Skeletal muscle cell (primary cell): Measurements from ENCODE around the gene HOXC10.

Experiments
- DNase-seq: peaks from one replicate; pipeline ENCODE4 v3.0.0-alpha.2; 2010; ENCODE audit warnings: low read depth
- H3K4me3 ChIP-seq: 2 replicates; pipeline ENCODE4 v1.5.1; 2011; ENCODE audit warnings: low read depth, mild to moderate bottlenecking, control low read depth, low read length, moderate library complexity

HOXC10 gene

GRCh38 chr12:54032627-54033100, 47.7 kb downstream of the HOXC10 start, which contains the start of gene HOXC5:
TSS of gene HOXC5 (plus strand) at chr12:54033050. CDS start at chr12:54033123, 73 bp downstream.
- H3K4me3 ChIP-seq: peak within 1 kb of the TSS; percentile 37
- DNase-seq: peak; percentile 61

- H3K4me3 ChIP-seq: peak overlapping the region; percentile 37
- no peak for DNase-seq
Measured at GRCh38 chr12:54033106-54033979, 48.4 kb downstream of the HOXC10 start.

- H3K4me3 ChIP-seq: peak overlapping the region; percentile 37
- no peak for DNase-seq
Measured at GRCh38 chr12:54033980-54034784, 49.2 kb downstream of the HOXC10 start.

- no peak overlapping the region for H3K4me3 ChIP-seq
- no peak for DNase-seq
Measured at GRCh38 chr12:54034785-54035310, 49.9 kb downstream of the HOXC10 start.

- no peak overlapping the region for H3K4me3 ChIP-seq
- no peak for DNase-seq
Measured at GRCh38 chr12:54035568-54036264, 50.8 kb downstream of the HOXC10 start.

GRCh38 chr12:54036620-54037359, 51.8 kb downstream of the HOXC10 start:
- no peak for DNase-seq
- H3K4me3 ChIP-seq: no peak overlapping the region

- DNase-seq: no peak
- no peak overlapping the region for H3K4me3 ChIP-seq
Measured at GRCh38 chr12:54037360-54038283, 52.7 kb downstream of the HOXC10 start.

GRCh38 chr12:54038284-54038870, 53.4 kb downstream of the HOXC10 start:
- no peak overlapping the region for H3K4me3 ChIP-seq
- no peak for DNase-seq

- DNase-seq: no peak
- no peak overlapping the region for H3K4me3 ChIP-seq
Measured at GRCh38 chr12:54038871-54039414, 54.0 kb downstream of the HOXC10 start.

- H3K4me3 ChIP-seq: no peak overlapping the region
- DNase-seq: no peak
Measured at GRCh38 chr12:54039417-54040147, 54.6 kb downstream of the HOXC10 start.
